Adipose tissue (tissue), 3 donors: ENCODE data around the gene GLOD4. TPM values are rescaled to one million over a fixed set of nuclear protein-coding genes. Genes with fewer than 3 reads are reported as not detected.
"Not testable (repeated sequence)": the region's sequence is repeated elsewhere in the genome, so short reads cannot be mapped to it uniquely, and the experiment has no call there.

Experiments
- H3K27ac ChIP-seq: one replicate; pipeline ENCODE4 v1.5.1; 2013; ENCODE audit warnings: low read depth, low read length
- WGBS, 3 donors: extraction: QIAGEN DNeasy Blood & Tissue Kit; methylation state at CpG; one replicate each; pipeline ENCODE4 v1.1.7; 2013; 5-methylcytosine and 5-hydroxymethylcytosine counted together
- polyA plus RNA-seq, 3 donors: library from polyadenylated mRNA; stranded (reverse); fragments of 200-250 nt; gene quantifications; one replicate each; pipeline ENCODE4 v1.2.3, GENCODE V29; 2013
- donor health status: healthy with polysubstance abuse.
- donor health status: Bipolar disorder and iron deficiency.
- donor health status: healthy.

The GLOD4 gene
- polyA plus RNA-seq, 3 donors: 22.4 to 33.0 (median 27.0) TPM

DNA sequence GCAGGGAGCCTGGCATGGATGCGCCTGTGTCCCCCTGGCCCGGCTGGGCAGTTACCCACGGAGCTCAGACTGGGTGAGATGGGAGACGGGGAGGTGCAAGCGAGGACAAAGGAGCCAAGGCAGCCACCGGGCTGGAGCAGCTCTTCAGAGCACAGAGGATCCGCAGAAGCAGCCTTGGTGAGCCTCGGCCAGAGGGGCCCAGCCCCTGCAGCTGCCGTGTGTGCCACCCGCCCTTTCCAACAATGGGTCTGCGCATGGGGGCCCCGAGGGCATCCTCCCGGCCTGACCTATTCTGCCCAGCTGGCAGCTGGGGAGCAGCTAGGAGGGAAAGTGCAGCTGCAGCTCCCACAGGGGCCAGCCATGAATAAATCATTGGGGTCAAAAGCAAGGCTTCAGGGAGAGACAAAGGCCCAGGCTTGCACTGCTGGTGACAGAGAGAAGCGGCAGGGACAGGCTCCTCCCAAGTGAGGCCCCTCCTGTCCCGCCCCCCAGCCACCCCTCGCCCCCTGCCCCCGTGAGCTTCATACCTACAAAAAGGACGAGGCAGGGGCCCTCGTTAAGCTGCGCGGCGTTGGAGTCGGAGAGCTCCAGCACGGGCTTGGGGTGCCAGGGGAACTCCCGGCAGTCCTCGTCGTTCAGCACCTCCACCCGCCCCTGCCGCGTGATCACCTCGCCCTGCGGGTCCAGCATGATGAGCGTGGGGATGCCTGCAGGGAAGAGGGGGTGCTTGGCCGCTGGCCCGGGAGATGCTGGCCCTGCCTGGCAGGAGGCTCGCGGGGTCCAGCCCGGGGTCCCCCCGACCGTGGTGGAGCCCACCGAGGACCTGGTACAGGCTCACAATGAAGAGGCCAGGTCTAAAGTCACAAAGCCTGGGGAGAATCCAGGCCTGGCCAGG lies 22.7 kb upstream of the GLOD4 start:
- H3K27ac ChIP-seq: no peak overlapping the region
- WGBS, 3 donors: 76 to 93% (median 91%) methylated on average over 40 to 41 of the region's 41 CpGs

DNA sequence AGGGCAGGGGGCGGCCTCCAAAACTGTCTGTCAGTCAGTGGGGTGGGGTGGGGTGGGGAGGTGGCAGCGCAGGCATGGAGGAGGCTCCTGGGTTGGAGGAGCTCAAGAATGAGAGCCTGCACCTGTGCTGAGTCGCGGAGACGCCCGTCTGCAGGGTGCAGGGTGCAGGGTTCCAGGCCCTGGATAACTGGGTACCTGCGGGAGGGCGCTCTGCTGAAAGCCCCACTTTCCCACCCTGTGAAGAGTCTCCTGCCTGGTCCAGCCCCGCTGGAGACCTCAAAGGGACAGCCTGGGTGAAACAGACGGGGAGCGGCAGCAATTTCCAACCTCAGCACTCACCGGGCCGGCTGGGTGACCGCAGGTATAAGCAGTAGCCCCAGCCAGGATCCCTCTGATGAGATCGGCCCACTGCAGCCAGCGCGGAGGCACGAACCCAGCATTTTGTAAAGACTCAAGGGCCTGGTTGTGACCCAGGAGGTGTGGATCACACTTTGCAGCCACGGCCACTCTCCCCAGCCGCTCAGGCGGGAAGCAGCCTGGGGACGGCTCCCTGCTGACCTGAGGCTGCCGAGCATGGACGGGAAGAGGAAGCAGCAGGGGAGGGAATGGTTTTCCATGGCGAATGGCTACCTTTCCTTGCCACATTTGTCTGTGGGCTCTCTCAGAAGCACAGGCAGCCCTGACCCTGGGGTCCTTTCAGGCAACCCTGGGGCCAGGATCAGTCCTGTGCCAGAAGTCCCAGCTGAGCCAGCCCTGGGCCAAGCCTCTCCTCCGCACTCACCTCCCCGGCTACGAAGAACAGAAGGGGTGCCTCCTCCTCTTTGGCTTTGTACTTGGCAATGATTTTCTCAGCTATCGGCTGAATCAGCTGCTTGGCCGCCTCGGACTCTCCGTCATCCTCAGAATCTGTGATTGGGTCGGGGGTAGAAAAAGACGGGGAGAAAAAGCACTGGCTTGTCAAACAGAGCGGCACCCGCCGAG lies 21.1 kb upstream of the GLOD4 start:
- WGBS, 3 donors: 43 to 87% (median 85%) methylated on average over 36 to 37 of the region's 37 CpGs

DNA sequence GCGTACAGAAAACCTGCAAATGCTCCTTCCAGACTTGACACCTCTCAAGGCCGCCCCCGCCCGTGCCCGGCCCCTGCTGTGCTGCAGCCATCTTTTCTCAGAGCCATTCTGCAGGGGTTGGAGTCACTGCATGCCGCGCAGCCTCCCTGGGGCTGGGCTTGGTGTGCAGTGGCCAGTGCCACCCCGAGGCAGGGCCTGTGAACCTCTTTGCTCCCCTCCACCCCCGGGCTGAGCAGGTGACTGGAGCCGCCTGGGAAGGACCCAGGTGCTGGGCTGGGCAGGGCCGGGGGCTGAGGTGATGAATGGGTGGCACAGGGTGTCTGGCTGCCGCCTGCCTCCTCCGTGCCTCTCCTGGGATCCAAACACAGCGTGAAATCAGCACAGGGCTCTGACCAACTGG lies 20.4 kb upstream of the GLOD4 start:
- 42 to 96% (median 91%) methylated on average over 14 of the region's 14 CpGs for WGBS, 3 donors

More for the DNA sequence above, 21.1 kb upstream of the GLOD4 start:
- no peak overlapping the region for H3K27ac ChIP-seq

DNA sequence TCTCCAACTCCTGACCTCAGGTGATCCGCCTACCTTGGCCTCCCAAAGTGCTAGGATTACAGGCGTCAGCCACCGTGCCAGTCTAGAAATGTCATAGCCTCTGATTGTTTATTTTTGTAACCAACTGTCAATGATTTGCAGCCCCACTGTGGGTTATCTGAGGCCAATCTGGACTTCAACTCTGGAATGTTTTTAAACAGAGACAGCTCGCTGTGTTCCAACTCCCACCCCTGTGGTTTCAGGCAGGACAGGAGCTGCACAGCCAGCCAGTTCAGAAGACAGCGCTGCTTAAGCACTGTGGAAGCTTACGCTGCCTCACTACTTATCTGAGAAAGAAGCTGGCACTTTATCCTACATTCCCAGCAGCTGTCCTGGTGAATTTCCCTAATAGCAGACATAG lies 19.6 kb upstream of the GLOD4 start:
- 30 to 88% (median 78%) methylated on average over 6 of the region's 6 CpGs for WGBS, 3 donors
- H3K27ac ChIP-seq: no peak overlapping the region

More for the DNA sequence above, 20.4 kb upstream of the GLOD4 start:
- no peak overlapping the region for H3K27ac ChIP-seq

DNA sequence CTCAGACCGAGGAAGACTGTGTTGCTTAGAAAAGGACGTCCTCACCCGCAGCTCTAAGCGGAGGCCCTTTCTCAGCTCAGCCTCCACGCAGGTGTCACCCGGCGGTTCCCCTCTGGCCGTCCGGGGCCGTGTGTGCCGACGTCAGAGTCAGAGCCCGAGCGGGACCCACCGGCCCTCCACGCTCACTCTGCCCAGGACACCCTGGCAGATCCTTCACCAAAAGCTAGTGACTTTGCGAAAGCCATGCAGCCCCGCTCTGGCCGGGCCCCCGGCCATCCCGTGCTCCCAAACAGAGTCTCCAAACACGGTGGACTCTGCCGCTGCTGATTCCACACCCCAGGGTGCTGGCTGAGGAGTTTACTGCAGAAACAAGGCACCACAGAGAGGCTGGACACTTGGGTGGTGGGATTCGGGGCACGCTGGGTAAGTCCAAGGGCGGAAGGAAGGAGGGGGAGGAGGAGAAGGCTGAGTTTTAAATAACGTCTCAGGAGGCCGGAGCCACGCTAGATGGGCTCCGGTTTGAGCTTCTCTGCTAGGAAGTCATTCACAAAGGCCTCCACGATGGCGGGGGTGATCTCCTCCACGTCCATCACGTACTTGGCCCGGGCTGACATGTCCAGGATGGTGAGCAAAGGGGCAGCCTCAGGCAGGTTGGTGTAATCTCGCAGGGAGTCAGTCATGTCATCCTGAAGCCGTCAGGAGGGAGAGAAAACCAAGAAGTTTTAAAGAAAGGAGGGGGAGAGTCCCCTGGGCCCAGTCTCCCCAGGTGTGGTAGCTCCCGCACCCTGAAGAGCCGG lies 18.6 kb upstream of the GLOD4 start:
- WGBS, 3 donors: 88 to 93% (median 91%) methylated on average over 39 of the region's 39 CpGs

GRCh38 chr17:799261-799660 lies 17.2 kb upstream of the GLOD4 start:
- no peak overlapping the region for H3K27ac ChIP-seq
- 84 to 87% (median 87%) methylated on average over 11 of the region's 11 CpGs for WGBS, 3 donors

More for the DNA sequence above, 18.6 kb upstream of the GLOD4 start:
- H3K27ac ChIP-seq: no peak overlapping the region

DNA sequence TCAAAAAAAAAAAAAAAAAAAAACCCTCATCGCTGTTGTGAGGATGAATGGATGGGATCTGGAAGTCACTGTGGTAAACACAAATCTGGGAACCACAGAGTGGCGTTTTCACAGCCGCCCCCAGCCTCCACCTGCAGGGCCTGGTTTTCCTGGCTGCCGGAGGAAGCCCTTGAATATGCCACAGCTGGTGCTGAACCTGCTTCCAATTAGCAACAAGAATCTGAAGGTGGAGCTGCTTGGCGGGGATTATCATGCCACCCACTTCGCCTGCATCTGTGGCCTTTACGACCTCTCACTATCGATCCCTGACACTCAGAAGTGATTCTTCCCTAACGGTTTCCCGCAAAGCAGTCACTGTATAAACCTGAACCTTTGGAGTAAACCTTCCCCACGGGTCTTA lies 16.2 kb upstream of the GLOD4 start:
- no peak overlapping the region for H3K27ac ChIP-seq
- WGBS, 3 donors: 59 to 78% (median 76%) methylated on average over 11 of the region's 11 CpGs

DNA sequence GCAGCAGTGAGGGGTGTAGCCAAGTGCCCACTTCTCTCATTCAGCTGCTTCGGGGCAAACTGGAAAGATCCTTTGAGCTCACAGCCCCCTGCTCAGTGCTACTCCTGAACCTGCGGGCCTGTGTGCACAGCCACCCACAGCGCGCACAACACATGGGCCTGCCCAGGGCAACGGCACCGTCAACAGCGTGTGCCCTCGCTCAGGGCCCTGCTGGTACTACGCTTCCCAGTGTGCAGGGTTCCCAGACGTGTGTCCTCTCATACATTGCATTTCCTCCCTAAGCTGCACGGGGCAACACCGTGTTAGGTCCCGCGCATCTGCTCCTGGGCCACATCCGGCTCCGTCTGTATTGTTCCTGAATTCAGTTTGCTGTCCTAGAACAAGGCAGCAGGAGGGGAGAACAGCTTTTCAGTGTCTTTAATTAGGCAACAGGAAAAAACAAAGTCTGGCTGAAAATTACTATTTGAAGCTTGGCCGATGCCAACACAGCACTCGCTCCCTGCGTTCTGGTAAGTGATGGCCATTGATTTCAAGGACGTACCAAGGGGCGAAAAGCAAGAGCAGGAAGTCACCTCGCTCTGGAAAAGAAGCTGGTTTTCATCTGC lies 15.3 kb upstream of the GLOD4 start:
- WGBS, 3 donors: 70 to 90% (median 72%) methylated on average over 22 of the region's 22 CpGs
- no peak overlapping the region for H3K27ac ChIP-seq

DNA sequence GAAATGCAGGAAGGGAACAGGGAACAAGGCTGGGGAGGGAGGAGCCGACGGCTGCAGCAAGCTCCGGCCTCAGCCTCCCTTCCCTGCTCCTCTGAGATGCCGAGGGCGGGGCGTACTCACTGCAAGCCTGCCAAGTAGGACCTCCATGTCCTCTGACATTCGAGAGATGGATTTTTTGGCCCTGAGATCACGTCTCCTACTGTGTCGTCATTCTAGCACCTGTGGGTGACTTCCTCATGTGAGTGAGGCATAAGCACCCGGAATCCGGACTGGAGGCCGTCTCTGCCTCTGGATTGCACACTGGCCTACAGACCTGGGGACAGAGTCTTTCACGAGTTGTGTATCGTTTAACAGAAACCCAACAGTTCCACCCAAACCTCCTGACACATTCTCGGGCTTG lies 14.5 kb upstream of the GLOD4 start:
- no peak overlapping the region for H3K27ac ChIP-seq
- 72 to 93% (median 72%) methylated on average over 15 of the region's 15 CpGs for WGBS, 3 donors

DNA sequence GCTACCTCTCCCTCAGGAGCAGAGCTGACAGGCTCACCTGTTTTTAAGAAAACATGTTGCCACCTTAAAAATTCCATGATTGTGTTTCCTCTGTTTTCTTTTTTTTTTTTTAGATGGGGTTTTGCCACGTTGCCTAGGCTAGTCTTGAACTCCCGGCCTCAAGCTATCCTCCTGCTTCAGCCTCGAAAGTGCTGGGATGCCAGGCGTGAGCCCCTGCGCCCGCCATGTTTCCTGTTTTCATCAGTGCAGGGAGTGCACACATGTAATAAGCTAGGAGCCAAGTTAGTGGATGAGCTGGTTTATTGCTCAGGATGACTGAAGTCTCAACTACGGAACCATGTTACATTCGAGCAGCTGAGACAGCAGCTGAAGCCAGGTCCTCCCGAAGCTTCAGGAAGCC lies 13.6 kb upstream of the GLOD4 start:
- WGBS, 3 donors: 78 to 82% (median 80%) methylated on average over 9 of the region's 9 CpGs
- no peak overlapping the region for H3K27ac ChIP-seq

DNA sequence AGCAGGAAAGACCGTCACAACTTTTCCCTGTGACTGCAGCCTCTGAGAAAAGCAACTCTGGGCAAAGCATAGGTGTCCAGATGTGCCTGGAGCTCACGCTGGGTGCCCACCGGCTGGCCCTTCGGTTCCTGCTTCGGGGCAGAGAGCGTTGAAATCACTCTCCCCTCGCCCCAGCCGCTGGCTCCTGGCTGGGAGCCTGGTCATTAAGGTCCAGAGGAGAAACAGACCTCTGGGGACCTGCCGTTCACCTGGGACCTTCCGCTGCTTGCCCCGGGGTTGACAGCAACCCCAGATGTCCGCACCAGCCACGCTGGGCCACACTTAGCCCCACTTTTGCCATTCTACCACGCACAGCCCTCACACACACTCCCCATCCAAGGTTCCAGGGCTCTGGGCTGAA lies 13.2 kb upstream of the GLOD4 start:
- WGBS, 3 donors: 49 to 64% (median 56%) methylated on average over 14 of the region's 14 CpGs
- no peak overlapping the region for H3K27ac ChIP-seq

DNA sequence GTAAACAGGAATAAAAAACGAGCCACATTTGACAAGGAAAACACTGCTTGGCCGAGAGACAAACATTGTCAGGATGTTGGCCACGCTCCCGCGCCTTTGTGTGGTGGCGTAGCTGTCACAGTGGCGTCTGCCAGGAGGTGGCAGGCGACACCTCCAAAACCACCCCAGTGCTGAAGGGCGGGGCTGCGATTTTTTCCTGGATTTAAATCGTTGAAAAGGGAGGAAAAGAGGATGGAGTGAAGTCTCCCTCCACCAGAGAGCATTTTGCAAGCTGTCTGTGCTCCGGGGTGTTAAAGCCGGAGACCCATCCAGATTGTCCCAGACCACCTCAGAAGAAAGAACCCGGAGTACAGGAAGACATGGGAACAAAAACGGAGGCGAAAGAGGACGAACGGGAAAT lies 12.8 kb upstream of the GLOD4 start:
- no peak overlapping the region for H3K27ac ChIP-seq
- 5 to 14% (median 11%) methylated on average over 18 of the region's 18 CpGs for WGBS, 3 donors

GRCh38 chr17:792277-792676 lies 10.2 kb upstream of the GLOD4 start:
- WGBS, 3 donors: 70 to 85% (median 78%) methylated on average over 9 of the region's 9 CpGs
- H3K27ac ChIP-seq: no peak overlapping the region

GRCh38 chr17:791829-792228 lies 9.7 kb upstream of the GLOD4 start:
- no peak overlapping the region for H3K27ac ChIP-seq
- WGBS, 3 donors: 82 to 85% (median 84%) methylated on average over 19 of the region's 19 CpGs

DNA sequence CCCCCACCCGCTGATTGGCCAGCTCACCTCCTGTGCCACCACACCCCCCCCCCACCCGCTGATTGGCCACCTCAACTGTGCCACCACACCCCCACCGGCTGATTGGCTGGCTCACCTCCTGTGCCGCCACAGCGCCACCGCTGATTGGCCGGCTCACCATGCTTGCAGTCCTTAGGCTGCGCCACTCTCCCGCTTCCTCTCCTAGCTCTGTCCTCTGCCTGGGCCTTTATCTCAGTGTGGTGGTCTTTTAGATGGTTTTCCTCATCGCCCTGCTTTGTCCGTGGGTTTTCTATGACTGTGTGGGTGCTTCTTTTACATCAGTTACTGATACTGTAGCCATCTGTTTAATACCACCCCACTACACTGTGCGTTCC lies 8.8 kb upstream of the GLOD4 start:
- not testable (repeated sequence) for H3K27ac ChIP-seq
- WGBS, 3 donors: 78 to 92% (median 84%) methylated on average over 9 to 10 of the region's 12 CpGs

- not testable (repeated sequence) for H3K27ac ChIP-seq
- 64 to 74% (median 72%) methylated on average over 27 to 36 of the region's 38 CpGs for WGBS, 3 donors
Observed at GRCh38 chr17:789931-790873, 8.1 kb upstream of the GLOD4 start.
